Erythroblast (primary cell): ENCODE results near the gene ADARB2.

Experiments
- GATA1 ChIP-seq: IDR thresholded peaks from 2 replicates; pipeline ENCODE4 v1.6.1; 2011; ENCODE audit warnings: low read depth, mild to moderate bottlenecking, control low read depth, low read length, moderate library complexity
- POLR2A ChIP-seq: IDR thresholded peaks from 2 replicates; pipeline ENCODE4 v1.6.1; 2011; ENCODE audit warnings: mild to moderate bottlenecking, low read length

DNA sequence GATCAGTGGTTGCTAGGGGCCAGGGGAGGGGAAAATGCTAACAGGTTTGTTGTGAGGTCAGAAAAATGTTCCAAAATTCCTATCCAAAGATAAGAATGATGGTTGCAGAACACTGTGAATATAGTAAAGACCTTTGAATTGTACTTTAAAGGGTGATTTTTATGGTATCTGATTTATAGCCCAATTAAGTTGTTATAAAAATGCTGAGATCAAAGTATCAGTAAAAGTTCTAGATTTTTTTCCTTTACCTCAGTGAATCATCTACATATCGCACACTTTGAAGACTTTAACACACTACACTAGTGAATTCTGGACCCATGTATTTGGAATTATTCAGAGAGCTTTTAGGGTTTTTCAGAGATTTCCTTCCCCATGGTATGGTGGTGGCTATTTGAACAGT lies 405.8 kb downstream of the ADARB2 start:
- TF ChIP-seq POLR2A = no peak
- no peak for TF ChIP-seq GATA1
